HG02981 (cell line): Measurements from ENCODE around the gene INS.
"Not testable (repeated sequence)": the region's sequence is repeated elsewhere in the genome, so short reads cannot be mapped to it uniquely, and the experiment has no call there.

Experiments used
- ATAC-seq: cut with Tn5 transposase; IDR thresholded peaks from one replicate; pipeline ENCODE4 v1.9.1; 2021; ENCODE audit warnings: mild to moderate bottlenecking, moderate library complexity; ENCODE audit not compliant: unreplicated experiment

Gene INS

DNA sequence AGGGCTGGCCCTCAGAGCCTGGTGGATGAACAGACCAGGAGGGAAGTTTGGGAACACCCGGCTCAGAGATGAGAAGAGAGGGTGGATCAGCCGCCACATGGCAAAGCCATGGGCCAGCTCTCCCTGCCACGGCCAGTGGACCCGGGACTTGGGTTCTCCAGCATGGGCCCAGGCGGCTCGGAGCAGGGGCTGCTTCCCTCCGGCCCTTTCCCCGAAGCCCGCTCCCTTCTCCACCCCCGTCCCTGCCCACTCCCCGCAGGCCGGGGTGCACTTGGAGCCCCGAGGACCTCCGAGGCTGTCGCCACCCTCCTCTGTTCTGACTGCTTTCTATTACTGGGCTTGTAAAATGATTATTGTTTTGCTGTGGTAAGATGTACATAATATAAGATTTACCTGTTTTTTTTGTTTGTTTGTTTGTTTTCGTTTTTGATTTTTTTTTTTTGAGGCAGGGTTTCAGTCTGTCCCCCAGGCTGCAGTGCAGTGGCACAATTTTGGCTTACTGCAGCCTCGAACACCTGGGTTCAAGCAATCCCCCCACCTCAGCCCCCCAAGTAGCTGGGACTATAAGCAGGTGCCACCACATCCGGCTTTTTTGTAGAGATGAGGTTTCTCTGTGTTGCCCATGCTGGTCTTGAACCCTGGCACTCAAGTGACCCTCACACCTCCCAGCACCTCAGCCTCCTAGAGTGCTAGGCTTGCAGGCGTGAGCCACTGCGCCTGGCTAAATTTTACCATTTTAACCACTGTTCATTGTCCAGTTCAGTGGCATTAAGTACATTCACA lies 21.9 kb upstream of the INS start:
- ATAC-seq, result no peak

DNA sequence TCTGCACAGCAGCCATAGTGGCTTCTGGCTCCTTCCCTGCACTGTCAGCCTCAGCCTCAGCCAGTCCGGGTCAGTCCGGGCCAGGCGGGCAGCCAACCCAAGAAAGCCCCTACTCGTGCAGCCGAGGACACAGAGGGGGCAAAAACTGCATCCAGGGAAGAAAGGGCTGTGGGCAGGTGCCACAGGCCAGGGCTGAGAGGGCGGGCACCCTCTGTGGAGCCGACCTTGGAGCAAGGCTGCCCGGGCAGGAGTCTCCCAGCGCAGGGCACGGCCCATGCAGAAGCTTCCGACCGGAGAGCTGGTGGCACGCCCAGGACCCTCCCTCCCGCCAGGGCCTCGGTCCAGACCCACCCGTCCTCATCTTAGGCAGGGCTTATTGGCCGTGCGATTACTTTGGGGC lies 21.1 kb upstream of the INS start:
- ATAC-seq, result no peak

DNA sequence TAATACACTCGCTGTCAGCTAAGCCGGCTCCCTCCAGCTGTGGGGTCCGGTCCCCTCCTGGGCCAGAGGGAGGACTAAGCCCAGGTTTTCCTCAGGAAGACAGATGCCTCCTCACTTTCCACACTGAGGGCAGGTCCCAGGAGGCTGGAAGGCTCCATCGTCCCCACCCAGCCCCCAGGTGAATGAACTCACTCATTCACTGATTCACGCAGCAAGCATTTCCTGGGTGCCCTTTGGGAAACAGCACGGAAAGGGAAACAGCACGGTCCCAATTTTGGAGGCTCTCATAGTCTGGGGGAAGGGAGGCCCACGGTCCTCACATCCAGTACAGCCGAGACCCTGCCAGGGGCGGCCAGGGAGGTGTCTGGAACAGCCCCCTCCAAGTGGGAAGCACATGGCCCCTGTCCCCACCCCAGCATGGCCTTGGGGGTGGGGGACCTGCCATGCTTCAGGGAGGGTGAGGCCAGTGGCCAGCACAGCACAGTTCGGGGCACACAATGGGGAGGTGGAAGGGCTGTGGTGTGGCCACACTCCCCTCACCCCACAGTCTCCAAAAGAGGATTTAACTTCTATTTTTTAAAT lies 19.9 kb upstream of the INS start:
- no peak for ATAC-seq

DNA sequence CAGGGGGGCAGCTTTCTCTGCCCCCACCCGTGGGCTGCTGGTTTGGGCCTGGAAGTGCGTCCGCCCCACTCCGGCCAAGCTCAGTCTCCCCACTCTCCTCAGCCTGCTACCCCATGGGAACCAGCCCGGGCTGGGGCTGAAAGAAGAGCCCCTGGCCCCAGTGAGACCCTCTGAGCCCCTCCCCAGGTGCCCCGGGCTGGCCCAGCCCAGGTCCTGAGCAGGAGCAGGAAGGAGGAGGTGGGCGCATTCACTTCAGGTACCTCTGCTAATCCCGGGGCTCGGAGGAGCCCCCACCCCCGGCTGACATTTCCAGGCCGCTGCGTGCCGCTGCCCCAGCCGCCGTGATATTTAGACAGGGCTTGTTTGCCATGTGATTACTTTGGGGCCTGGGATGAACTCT lies 19.3 kb upstream of the INS start:
- no peak for ATAC-seq

DNA sequence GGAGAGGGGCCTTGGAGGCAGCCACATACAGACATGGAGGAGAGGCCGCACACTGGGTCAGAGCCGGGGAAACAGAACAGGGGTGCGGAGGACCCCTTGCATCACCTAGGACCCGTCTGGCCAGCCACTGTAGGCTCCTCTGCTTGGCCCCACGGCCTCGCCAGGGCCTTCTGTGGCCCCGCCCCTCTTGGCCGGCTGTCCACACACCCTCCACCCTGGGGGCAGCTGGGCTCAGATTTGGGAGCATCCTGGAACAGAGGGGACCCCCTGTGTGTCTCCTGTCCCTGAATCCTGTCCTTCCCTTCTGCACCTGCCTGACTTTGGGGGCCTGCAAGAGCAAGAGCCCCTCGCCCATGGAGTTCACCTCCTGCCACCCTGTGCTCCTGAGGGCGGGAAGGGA lies 18.5 kb upstream of the INS start:
- no peak for ATAC-seq

DNA sequence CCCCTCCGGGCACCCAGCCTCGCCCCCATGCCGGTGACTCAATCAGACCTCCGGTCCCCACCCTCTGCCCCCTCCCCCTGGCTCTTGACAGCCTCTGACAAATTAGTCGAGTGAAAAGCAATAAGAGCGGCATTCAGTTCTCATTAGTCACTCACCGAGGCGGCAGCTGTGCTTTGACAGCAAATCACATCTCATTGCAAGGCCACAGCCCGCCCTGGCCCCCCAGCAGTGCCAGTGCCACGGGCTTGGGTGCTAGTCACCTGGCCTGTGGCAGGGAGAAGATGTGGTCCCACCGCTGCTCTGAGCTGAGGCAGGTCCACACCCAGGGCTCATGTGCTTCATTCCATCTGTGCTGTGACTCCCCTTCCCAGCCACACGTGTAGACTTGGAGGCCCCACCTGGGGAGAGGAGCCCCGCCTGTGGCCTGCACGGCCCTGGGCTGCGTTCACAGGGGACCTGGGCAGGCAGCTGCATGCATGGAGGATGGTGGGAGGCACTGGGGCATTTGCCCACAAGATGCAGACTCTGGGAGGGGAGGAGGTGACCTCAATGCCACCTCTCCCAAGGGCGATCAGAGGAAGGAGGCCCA lies 18.0 kb upstream of the INS start:
- no peak for ATAC-seq

DNA sequence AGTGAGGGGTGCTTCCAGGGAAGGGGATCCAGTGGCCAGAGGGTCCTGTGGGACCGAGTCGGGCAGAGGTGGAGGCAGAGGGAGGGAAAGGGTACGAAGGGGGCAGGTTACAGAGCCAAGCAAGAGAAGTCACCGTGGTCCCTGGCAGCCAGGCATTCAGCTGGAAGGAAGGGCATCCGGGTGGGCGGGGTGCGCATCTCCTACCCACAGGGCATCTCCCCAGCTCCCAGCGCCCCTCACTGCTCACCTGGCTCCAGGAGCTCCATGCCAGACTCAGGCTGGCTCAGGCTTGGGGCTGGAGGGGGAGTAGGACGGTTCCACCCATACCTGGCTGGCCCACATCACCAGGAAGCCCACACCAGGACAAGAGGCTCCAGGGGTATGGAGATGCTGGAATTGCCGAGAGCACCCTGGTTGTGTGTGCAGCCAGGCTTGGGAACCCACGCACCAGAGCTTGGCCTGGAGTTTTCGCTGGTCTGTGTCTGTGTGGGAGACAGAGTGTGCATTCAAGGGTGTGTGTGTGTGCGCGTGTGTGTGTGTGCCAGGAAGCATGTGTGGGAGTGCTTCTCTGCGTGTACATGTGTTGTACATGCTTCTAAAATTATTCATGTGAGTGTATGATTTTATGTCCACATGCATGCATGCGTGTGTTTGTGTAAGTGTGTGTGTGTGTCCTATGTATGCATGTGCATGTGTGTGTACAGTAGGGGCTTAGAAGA lies 17.2 kb upstream of the INS start:
- ATAC-seq, result not testable (repeated sequence)

DNA sequence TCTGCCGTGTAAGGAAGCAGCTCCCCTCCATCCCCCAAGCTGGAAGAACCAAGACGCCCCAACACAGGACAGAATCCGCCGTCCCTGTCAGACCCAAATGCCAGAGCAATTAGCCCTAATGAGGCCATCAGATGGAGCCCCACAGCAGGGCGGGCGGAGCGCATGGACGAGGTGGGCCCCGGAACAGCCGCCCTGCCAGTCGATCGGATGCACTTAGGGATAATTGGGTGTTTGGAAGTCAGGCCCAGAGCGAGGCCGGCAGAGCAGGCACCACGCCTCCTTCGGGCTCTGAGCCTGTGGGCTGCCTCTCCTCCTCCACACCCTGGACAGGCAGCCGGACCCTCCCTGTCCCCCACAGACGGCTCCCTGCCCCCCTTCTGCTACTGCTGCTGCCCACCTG lies 16.1 kb upstream of the INS start:
- no peak for ATAC-seq

DNA sequence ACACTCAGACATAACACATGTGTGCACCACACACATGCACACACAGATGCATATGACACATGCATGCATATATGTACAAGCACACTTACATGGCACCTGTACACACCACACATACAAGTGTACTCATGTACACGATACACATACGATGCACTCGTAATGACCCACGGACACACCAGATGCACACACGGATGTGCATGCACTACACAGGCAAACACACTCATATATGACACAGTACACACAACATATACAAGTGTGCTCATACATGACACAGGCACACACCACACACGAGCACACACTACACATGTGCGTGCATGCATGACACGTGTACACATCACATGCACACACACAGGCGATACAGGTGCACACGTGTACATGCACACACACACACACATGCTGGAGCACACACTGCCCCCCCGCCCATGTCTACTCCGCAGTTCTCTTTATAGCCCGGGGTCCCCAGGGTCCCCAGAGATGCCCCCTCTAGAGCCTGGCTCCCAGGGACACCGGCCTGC lies 15.4 kb upstream of the INS start:
- ATAC-seq, result no peak

DNA sequence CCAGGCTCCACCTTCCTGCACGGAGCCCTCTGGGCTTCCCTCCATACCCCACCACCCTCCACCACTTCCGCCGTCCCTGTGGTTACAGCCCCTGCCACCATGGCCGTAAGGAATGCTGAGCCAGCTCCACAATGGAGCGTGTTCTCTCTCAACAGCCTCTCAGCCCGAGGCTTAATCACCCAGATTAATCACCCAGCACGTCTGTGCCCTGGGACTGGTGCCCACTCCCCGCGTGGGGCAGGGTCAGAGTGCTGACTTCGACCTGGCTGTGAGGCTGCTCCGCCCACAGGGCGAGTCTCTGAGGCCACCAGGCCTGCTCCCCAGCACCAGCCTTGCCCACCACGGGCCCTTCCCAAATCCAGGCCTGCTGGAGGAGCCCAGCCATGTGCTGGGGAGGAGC lies 14.7 kb upstream of the INS start:
- ATAC-seq, result no peak

DNA sequence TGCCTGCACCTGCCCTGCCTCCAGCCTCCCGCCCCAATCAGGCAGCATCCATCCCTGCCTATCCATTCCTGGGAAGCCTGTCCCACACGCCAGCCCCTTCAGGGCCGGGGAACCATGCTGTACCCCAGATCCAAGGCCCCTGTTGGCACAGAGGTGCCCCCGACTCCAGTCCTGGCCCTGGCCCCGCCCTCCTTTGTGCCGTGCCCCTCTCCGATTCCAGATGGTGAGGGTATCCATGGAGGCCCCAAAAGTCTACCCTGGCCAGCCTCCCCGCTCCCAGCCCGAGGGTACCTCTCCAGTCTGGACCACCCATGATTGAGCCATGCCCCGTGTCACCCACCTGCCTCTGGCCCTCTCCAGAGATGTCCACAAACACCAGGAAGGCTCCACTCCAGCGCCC lies 13.4 kb upstream of the INS start:
- no peak for ATAC-seq

DNA sequence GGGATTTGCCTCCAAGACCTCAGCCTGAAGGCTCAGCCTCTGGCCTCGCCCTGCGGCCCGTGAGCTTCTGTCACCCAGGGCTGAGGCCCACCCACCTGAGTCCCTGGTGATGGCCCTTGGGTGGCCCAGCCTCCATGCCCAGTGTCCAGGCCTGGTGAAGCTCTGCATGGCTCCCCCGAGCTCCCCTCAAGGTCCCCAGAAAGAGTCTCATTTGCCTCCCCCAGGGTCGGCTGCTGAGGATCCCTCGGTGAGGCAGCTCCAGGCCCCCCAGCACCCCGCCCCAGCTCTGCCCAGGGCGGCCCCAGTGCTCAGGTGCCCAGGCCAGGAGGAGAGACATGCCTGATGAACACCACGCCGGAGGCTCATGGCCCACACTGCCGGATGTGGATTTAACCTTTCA lies 12.8 kb upstream of the INS start:
- no peak for ATAC-seq

DNA sequence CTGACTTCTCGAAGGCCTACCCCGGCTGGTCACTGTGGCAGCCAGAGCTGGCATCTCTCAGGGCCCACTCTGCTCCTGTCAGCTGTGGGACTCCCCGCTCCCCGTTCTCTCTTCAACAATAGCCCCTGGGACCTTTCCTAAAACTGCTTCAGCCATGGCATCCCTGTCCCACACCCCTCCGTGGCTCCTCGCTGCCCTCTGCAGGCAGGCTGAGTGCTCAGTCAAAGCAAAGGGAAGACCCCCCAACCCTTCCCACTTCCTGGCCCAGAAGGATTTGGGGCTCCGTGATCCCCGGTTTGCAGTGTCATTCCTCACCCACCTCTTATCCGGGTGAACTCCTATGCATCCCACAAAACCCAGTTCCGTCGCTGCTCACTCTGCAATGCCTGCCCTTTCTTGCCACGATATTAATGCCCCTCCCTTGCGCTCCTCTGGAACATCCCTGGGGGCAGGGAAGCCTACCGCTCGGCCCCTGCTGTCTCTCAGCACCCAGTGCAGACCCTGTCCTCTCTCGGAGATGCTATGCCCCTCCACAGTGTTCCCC lies 12.2 kb upstream of the INS start:
- ATAC-seq, result no peak

DNA sequence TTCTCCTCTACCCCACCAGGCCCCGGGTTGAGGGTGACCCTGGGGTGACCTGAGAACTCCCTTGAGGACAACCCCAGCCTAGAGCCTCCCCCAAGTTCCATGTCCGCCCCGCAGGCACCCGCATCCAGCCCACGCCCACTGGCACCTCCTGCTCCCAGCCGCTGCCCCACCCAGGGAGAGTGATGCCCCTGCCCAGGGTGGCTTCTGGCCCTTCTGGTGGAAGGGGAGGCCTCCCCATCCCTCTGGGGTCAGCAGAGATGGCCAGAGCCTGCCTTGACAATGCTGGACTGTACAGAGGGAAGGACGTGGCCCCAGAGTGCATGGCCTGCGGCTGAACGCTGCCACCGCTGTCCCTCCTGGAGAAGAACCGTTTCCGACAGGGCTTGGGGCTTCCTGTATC lies 11.7 kb upstream of the INS start:
- no peak for ATAC-seq

DNA sequence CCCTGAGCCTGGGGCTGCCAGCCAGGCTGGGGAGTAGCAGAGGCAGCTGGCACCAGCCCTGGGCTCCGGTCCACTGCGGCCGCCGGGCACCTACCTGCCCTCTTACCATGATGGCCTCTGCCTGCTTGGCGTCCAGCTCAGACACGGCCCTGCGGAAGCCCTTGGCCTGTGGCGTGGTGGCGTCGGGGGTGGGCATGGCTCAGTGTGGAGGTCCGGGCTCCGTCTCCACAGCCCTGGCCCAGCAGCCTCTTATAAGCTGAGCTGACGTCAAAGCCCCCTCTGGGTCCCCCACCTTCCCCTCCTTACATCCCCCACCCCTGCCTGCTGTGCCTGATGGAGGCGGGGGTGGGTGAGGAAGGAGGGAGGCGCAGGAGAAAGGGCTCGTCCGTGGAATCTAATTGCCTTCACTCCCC lies 10.6 kb upstream of the INS start, which contains the start of gene TH:
TSS of gene TH (minus strand) at position 225 of the 413 bp plus-strand sequence. CDS start at position 196, 29 bp downstream.
- no peak for ATAC-seq

DNA sequence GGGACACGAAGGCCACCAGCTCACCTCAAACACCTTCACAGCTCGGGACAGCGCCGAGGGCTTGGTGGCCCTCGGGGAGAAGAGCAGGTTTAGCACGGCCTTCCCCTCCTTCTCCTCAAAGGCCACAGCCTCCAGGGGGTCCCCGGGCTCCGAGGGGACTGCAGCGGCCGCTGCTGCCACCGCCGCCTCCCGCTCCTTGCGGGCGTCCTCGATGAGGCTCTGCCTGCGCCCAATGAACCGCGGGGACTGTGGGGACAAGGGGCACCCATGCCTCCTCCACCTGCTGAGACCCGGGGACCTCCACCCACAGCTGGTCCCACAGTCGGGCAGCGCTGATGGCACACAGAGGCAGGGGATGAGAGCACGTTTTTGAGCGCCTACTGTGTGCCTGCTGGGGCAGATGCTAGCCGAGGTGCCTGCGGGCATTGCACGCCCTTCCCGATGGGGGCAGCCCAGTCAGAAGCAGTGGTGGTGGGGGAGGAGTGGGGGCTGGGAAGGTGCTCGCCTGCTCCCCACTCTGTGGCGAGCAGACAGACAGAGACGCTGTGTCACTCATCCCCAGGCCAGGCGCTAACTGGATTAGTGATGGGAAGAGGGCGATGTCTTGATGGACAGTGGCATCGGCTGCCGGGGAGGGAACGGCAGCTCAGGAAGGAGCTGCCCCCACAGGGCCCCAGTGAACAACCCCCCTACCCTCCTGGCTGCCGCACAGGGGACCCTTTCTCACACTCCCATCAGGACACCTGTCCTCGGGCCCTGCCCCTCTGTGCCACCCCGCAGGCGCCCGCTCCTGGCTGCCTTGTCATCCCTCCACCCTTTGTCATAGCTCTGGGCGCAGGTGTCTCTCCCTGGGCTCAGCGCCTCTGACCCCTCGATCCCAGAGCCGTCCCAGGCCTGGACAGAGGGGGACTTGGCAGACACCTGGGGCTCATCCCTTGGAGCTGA lies 8.9 kb upstream of the INS start:
- no peak for ATAC-seq

DNA sequence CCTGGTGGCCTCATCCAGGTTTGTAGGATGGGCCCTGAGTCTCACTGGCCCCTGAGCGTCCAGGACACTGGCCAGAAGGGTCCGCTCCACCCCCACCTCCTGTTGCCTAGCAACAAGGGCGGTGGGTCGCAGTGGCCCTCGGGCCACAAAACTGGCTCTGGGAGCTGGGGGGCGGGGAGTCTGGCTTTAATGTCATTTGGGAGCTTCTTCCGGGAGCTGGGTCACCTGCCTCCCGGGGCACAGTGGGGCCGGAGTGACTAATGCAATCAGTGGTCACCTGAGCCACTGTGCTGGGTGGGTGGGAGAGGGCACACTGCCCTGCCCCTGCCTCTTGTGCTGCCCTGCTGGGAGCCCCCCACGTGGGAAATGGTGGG lies 8.0 kb upstream of the INS start:
- ATAC-seq, result no peak

DNA sequence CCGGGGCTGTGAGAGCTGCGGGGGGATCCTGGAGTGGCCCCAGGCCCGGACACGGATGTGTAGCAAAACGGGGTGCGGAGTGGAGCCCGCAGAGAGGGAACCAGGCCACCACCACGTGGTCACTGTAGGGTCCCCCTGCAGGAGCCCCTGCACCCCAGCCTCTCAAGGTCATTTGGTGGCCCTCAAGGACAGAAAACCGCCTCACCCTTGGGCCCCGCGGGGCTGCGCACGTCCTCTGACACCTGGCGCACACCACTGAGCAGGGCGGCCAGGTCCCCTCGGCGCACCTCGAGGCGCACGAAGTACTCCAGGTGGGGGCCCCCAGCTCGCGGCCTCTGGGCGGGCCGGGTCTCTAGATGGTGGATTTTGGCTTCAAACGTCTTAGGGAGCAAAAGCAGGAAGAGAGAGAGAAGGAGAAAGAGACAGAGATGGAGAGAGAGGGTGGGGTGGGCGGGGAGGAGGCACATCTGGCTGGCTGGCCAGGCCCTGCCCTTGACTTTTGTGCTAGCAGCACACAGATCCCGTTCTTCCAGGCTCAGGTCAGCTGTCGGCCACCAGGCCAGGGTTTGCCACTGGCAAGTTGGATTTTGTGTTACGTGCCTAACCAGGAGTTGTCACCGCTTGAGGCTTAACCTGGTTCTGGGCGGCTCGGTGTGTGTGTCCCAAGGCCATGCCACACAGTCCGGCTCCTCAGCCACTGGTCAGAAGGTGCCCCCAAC lies 7.4 kb upstream of the INS start:
- ATAC-seq, result no peak
